K562 (cell line): ENCODE data around the gene FAM83E. TPM values are rescaled to one million over a fixed set of nuclear protein-coding genes. Genes with fewer than 3 reads are reported as not detected.
A peak's percentile ranks its signal among the peaks of the same experiment; 100 is the strongest.

Experiments
- ARNT ChIP-seq, 2 experiments: fragments of 450-650 bp; IDR thresholded peaks; 2 replicates each; pipeline ENCODE4 v1.6.1; 2016; ENCODE audit warnings: mild to moderate bottlenecking in 1 of 2
- BCOR ChIP-seq: fragments of 450-650 bp; IDR thresholded peaks from 2 replicates; pipeline ENCODE4 v1.6.1; 2016
- CHD4 ChIP-seq: fragments of 200-600 bp; sonication (generic); IDR thresholded peaks from 3 replicates; pipeline ENCODE4 v1.6.1; 2012; ENCODE audit warnings: low read depth, mild to moderate bottlenecking, mixed read lengths, low read length, inconsistent platforms; ENCODE audit not compliant: insufficient read depth, insufficient replicate concordance, poor library complexity, severe bottlenecking
- DMBX1 ChIP-seq: fragments of 250-450 bp; sonication (Bioruptor Pico); IDR thresholded peaks from 2 replicates; pipeline ENCODE4 v1.8.0; 2022; ENCODE audit warnings: inconsistent platforms, mild to moderate bottlenecking, moderate library complexity, borderline replicate concordance
- ELF4 ChIP-seq: fragments of 450-650 bp; formaldehyde crosslinking; IDR thresholded peaks from 2 replicates; pipeline ENCODE4 v1.4.0; 2022; ENCODE audit warnings: missing genetic modification characterization
- ERF ChIP-seq: fragments of 450-650 bp; formaldehyde crosslinking; IDR thresholded peaks from 2 replicates; pipeline ENCODE4 v1.4.0; 2020; ENCODE audit warnings: mild to moderate bottlenecking, mixed read lengths
- FOXM1 ChIP-seq, 2 experiments: fragments of 450-650 bp in 1 of 2; sonication (generic) in 1 of 2; formaldehyde crosslinking in 1 of 2; IDR thresholded peaks; 2 replicates each; pipeline versions ENCODE4 v1.6.1 to v1.9.0; 2017 to 2022; ENCODE audit warnings: low read depth in 2 of 2, mild to moderate bottlenecking in 2 of 2, missing genetic modification reagents in 1 of 2, moderate library complexity in 1 of 2
- HDAC2 ChIP-seq: fragments of 450-650 bp; IDR thresholded peaks from 2 replicates; pipeline ENCODE4 v1.6.1; 2016; ENCODE audit warnings: mild to moderate bottlenecking
- HLTF ChIP-seq: fragments of 450-650 bp; IDR thresholded peaks from 2 replicates; pipeline ENCODE4 v1.6.1; 2016
- MTF1 ChIP-seq: fragments of 250-450 bp; sonication (Bioruptor Pico); IDR thresholded peaks from 2 replicates; pipeline ENCODE4 v1.9.0; 2021; ENCODE audit warnings: moderate library complexity, mild to moderate bottlenecking, inconsistent platforms, borderline replicate concordance
- POLR2AphosphoS2 ChIP-seq: IDR thresholded peaks from 2 replicates; pipeline ENCODE4 v1.6.1; 2012; ENCODE audit warnings: low read length, improper control_type of control experiment
- SLC30A9 ChIP-seq: fragments of 250-450 bp; sonication (Bioruptor Pico); IDR thresholded peaks from 2 replicates; pipeline ENCODE4 v1.8.0; 2022; ENCODE audit warnings: mild to moderate bottlenecking, moderate library complexity
- TCF15 ChIP-seq: fragments of 250-450 bp; sonication (Bioruptor Pico); IDR thresholded peaks from 2 replicates; pipeline ENCODE4 v1.8.0; 2022; ENCODE audit warnings: moderate library complexity, mild to moderate bottlenecking, inconsistent platforms
- ZFP1 ChIP-seq: fragments of 450-650 bp; formaldehyde crosslinking; IDR thresholded peaks from 2 replicates; pipeline ENCODE4 v1.4.0; 2020; ENCODE audit warnings: mild to moderate bottlenecking, mixed read lengths
- ZNF324 ChIP-seq: fragments of 250-450 bp; sonication (Bioruptor Pico); IDR thresholded peaks from 2 replicates; pipeline ENCODE4 v1.4.0; 2020; ENCODE audit warnings: mild to moderate bottlenecking
- ZNF668 ChIP-seq: fragments of 250-450 bp; sonication (Bioruptor Pico); IDR thresholded peaks from 2 replicates; pipeline ENCODE4 v1.8.0; 2022; ENCODE audit warnings: mild to moderate bottlenecking, inconsistent platforms
- polyA plus RNA-seq, 8 experiments: library from polyadenylated mRNA; depleted of rRNA in 4 of 8; stranded (reverse) in 5 of 8; unstranded in 3 of 8; fragments of >200 nt; fragmentation: Nextera tagmentation in 2 of 8; fragmentation: Illumina TruSeq in 1 of 8; extraction: Ambion mirVana in 2 of 8; extraction: Trizol in 1 of 8; gene quantifications; 2 replicates each; pipeline versions ENCODE4 v1.2.1 to v1.2.3, GENCODE V29; 2011 to 2014; ENCODE audit warnings: inconsistent platforms in 1 of 8, missing spikeins in 1 of 8
- total RNA-seq, 7 experiments: library from RNA; depleted of rRNA in 6 of 7; stranded (reverse); fragments of >200 nt in 6 of 7; fragmentation: Illumina TruSeq in 2 of 7; extraction: Trizol in 2 of 7; gene quantifications; 2 replicates each; pipeline versions ENCODE4 v1.2.1 to v1.2.3, GENCODE V29; 2011 to 2021; ENCODE audit warnings: low replicate concordance in 1 of 7
- TF ChIP-seq, protein P1 (sequence below): conservative IDR thresholded peaks from 2 replicates; pipeline ENCODE4 v1.6.1; 2011; ENCODE audit warnings: low read depth, mild to moderate bottlenecking, low read length; ENCODE audit not compliant: control insufficient read depth
- TF ChIP-seq, protein P2 (sequence below): fragments of 250-450 bp; sonication (Bioruptor Pico); IDR thresholded peaks from 2 replicates; pipeline ENCODE4 v1.4.0; 2020
- TF ChIP-seq, protein P3 (sequence below): fragments of 450-650 bp; formaldehyde crosslinking; IDR thresholded peaks from 2 replicates; pipeline ENCODE4 v1.4.0; 2022; ENCODE audit warnings: missing genetic modification characterization
- TF ChIP-seq, protein P4 (sequence below), 2 experiments: fragments of 450-650 bp; IDR thresholded peaks; 2 replicates each; pipeline ENCODE4 v1.6.1; 2016

The FAM83E gene
- total and polyA plus RNA-seq, 9 of the 15 experiments (the other 6 are each of a cell fraction or from before 2014, with no cell fraction given) = 0.15 to 0.87 (median 0.29) TPM; not detected in 4

GRCh38 chr19:48619692-48620585, 5.1 kb upstream of the FAM83E start (continued):
- TF ChIP-seq CHD4 (peak; percentile 99), SLC30A9 (no peak), FOXM1 (IDR thresholded peaks at IDR 0.05; ENCODE audit: low read depth) (0 out of 2 replicates have a peak, but pooled peaks have one; percentile 3), FOXM1 (CRISPR knock-in tag; IDR thresholded peaks at IDR 0.05; ENCODE audit: low read depth) (no peak), MTF1 (CRISPR knock-in tag) (0 out of 2 replicates have a peak, but pooled peaks have one; percentile 18), ERF (CRISPR knock-in tag) (0 out of 2 replicates have a peak, but pooled peaks have one; percentile 38), TCF15 (CRISPR knock-in tag) (0 out of 2 replicates have a peak, but pooled peaks have one; percentile 24), ZNF668 (CRISPR knock-in tag) (no peak), HDAC2 (peak; percentile 99), HLTF (peak; percentile 4; the same call in 1 of the 2 replicates), DMBX1 (CRISPR knock-in tag) (0 out of 2 replicates have a peak, but pooled peaks have one; percentile 13), BCOR (peak; percentile 100), ZNF324 (CRISPR knock-in tag) (0 out of 2 replicates have a peak, but pooled peaks have one; percentile 38), ARNT (IDR thresholded peaks at IDR 0.05) (peak in 1 of 2 experiments; percentile 50; a peak in 1 of 4 replicates), ZFP1 (CRISPR knock-in tag) (no peak), ELF4 (CRISPR knock-in tag) (0 out of 2 replicates have a peak, but pooled peaks have one; percentile 7), POLR2AphosphoS2 (no peak)
- TF ChIP-seq, protein P1, sequence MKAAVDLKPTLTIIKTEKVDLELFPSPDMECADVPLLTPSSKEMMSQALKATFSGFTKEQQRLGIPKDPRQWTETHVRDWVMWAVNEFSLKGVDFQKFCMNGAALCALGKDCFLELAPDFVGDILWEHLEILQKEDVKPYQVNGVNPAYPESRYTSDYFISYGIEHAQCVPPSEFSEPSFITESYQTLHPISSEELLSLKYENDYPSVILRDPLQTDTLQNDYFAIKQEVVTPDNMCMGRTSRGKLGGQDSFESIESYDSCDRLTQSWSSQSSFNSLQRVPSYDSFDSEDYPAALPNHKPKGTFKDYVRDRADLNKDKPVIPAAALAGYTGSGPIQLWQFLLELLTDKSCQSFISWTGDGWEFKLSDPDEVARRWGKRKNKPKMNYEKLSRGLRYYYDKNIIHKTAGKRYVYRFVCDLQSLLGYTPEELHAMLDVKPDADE = no peak
- TF ChIP-seq, protein P2, sequence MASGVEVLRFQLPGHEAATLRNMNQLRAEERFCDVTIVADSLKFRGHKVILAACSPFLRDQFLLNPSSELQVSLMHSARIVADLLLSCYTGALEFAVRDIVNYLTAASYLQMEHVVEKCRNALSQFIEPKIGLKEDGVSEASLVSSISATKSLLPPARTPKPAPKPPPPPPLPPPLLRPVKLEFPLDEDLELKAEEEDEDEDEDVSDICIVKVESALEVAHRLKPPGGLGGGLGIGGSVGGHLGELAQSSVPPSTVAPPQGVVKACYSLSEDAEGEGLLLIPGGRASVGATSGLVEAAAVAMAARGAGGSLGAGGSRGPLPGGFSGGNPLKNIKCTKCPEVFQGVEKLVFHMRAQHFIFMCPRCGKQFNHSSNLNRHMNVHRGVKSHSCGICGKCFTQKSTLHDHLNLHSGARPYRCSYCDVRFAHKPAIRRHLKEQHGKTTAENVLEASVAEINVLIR = no peak
- TF ChIP-seq, protein P3, sequence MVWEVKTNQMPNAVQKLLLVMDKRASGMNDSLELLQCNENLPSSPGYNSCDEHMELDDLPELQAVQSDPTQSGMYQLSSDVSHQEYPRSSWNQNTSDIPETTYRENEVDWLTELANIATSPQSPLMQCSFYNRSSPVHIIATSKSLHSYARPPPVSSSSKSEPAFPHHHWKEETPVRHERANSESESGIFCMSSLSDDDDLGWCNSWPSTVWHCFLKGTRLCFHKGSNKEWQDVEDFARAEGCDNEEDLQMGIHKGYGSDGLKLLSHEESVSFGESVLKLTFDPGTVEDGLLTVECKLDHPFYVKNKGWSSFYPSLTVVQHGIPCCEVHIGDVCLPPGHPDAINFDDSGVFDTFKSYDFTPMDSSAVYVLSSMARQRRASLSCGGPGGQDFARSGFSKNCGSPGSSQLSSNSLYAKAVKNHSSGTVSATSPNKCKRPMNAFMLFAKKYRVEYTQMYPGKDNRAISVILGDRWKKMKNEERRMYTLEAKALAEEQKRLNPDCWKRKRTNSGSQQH (CRISPR knock-in tag) = 0 out of 2 replicates have a peak, but pooled peaks have one; percentile 35
- TF ChIP-seq, protein P4, sequence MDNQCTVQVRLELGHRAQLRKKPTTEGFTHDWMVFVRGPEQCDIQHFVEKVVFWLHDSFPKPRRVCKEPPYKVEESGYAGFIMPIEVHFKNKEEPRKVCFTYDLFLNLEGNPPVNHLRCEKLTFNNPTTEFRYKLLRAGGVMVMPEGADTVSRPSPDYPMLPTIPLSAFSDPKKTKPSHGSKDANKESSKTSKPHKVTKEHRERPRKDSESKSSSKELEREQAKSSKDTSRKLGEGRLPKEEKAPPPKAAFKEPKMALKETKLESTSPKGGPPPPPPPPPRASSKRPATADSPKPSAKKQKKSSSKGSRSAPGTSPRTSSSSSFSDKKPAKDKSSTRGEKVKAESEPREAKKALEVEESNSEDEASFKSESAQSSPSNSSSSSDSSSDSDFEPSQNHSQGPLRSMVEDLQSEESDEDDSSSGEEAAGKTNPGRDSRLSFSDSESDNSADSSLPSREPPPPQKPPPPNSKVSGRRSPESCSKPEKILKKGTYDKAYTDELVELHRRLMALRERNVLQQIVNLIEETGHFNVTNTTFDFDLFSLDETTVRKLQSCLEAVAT (IDR thresholded peaks at IDR 0.05) = 0 out of 4 replicates have a peak, but pooled peaks of 1 of the 2 experiments have one; percentile 11
